BE2C (cell line): ENCODE measurements around the gene HS1BP3.
A peak's percentile ranks its signal among the peaks of the same experiment; 100 is the strongest.

Source experiments
- DNase-seq: peaks from one replicate; pipeline ENCODE4 v3.0.0-alpha.2; 2020
- H3K27me3 ChIP-seq: fragments of 250-450 bp; sonication (Bioruptor Pico); 2 replicates; pipeline ENCODE4 v1.5.1; 2020; ENCODE audit warnings: mild to moderate bottlenecking
- H3K36me3 ChIP-seq: fragments of 250-450 bp; sonication (Bioruptor Pico); 2 replicates; pipeline ENCODE4 v1.5.1; 2020; ENCODE audit warnings: mild to moderate bottlenecking
- H3K4me1 ChIP-seq: fragments of 250-450 bp; sonication (Bioruptor Pico); 2 replicates; pipeline ENCODE4 v1.5.1; 2020
- H3K4me3 ChIP-seq: 2 replicates; pipeline ENCODE4 v1.5.1; 2011; ENCODE audit warnings: low read depth, low read length
- H3K9me3 ChIP-seq: fragments of 250-450 bp; sonication (Bioruptor Pico); 2 replicates; pipeline ENCODE4 v1.5.1; 2020
- CTCF ChIP-seq: IDR thresholded peaks from 2 replicates; pipeline ENCODE4 v1.5.1; 2012; ENCODE audit warnings: mild to moderate bottlenecking, low read depth, low read length

Gene HS1BP3

DNA sequence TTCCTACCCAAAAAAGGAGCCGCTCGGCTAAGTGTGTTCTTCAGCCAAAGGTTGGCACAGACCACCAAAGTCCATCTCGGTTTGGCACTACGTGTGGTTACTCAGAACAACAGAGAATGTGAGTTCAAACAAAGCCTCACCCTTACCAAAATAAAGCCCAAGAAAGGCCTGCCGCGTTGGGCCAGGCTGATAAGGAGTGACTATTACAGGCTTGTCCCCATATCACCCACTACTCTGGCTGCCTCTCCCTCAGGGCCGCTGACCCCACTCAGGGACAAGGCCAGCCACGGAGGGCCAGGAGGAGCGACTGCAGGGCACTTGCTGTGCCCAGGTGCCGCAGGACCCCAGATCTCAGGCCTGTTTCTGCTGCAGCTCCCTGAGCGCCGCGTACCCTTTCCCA, 13.8 kb downstream of the HS1BP3 start:
- TF ChIP-seq CTCF, result no peak
- Histone ChIP-seq H3K9me3 (no peaks in the 10 kb centered on the region), H3K4me3 (no peak overlapping the region), H3K36me3 (no peaks in the 10 kb centered on the region), H3K27me3 (no peaks in the 10 kb centered on the region), H3K4me1 (peaks cover 23% of the 10 kb centered on the region)
- no peak for DNase-seq

GRCh38 chr2:20635675-20636584, 15.0 kb downstream of the HS1BP3 start:
- DNase-seq, result peak; percentile 94
- no peak overlapping the region; the same call in 1 of the 2 replicates for H3K4me3 ChIP-seq
- no peaks in the 10 kb centered on the region for H3K9me3 ChIP-seq
- no peaks in the 10 kb centered on the region for H3K27me3 ChIP-seq
- TF ChIP-seq CTCF, result peak; percentile 91
- H3K4me1 ChIP-seq, result peaks cover 11% of the 10 kb centered on the region
- no peaks in the 10 kb centered on the region for H3K36me3 ChIP-seq

DNA sequence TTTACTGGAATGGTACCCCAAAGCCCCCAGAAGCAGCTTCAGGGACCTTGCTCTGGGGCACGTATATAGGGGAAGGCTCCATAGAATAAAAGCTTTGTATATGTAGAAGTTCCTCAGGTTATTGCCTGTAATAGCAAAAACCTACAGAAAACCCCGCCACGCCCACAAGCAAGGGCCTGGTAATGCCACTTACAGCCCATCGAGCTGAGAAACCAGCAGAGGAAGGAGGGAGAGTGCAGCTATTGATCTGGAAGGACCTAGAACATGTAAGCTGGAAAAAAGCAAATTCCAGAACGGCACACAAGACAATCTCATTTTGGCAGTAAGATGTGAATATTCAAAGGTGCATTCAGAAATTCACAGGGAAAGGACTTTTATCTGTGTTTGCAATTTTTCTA, 15.8 kb downstream of the HS1BP3 start:
- Histone ChIP-seq H3K27me3 (no peaks in the 10 kb centered on the region), H3K9me3 (no peaks in the 10 kb centered on the region), H3K4me1 (peaks cover 11% of the 10 kb centered on the region), H3K4me3 (no peak overlapping the region), H3K36me3 (no peaks in the 10 kb centered on the region)
- TF ChIP-seq CTCF, result no peak
- DNase-seq, result peak; percentile 33

GRCh38 chr2:20634507-20635112, 16.3 kb downstream of the HS1BP3 start:
- Histone ChIP-seq H3K36me3 (no peaks in the 10 kb centered on the region), H3K9me3 (no peaks in the 10 kb centered on the region), H3K4me3 (no peak overlapping the region), H3K4me1 (peaks cover 14% of the 10 kb centered on the region), H3K27me3 (no peaks in the 10 kb centered on the region)
- TF ChIP-seq CTCF, result no peak
- DNase-seq, result no peak

- no peaks in the 10 kb centered on the region for H3K27me3 ChIP-seq
- DNase-seq, result no peak
- no peak for TF ChIP-seq CTCF
- H3K4me1 ChIP-seq, result peaks cover 21% of the 10 kb centered on the region
- no peaks in the 10 kb centered on the region for H3K36me3 ChIP-seq
- H3K4me3 ChIP-seq, result no peak overlapping the region
- no peaks in the 10 kb centered on the region for H3K9me3 ChIP-seq
These were observed 16.9 kb downstream of the HS1BP3 start for GRCh38 chr2:20633794-20634506.
